ENCODE data around the gene NEURL2. TPM values are rescaled to one million over a fixed set of nuclear protein-coding genes. Genes with fewer than 3 reads are reported as not detected.

The NEURL2 gene
- total RNA-seq, 1 donor from 2014 or later: 6.4 TPM

- no peak overlapping the region for H3K4me3 Mint-ChIP-seq
Observed at GRCh38 chr20:45920462-45921336, 29.7 kb upstream of the NEURL2 start.

GRCh38 chr20:45919542-45920399 lies 28.8 kb upstream of the NEURL2 start:
- Mint-ChIP-seq H3K36me3 (no peaks in the 10 kb centered on the region), H3K4me1 (ENCODE audit: unreplicated experiment) (peaks cover 16% of the 10 kb centered on the region), H3K9me3 (no peaks in the 10 kb centered on the region), H3K27me3 (peaks cover 13% of the 10 kb centered on the region), H3K27ac (no peak overlapping the region), H3K4me3 (no peak overlapping the region)
- TF ChIP-seq, protein P1, sequence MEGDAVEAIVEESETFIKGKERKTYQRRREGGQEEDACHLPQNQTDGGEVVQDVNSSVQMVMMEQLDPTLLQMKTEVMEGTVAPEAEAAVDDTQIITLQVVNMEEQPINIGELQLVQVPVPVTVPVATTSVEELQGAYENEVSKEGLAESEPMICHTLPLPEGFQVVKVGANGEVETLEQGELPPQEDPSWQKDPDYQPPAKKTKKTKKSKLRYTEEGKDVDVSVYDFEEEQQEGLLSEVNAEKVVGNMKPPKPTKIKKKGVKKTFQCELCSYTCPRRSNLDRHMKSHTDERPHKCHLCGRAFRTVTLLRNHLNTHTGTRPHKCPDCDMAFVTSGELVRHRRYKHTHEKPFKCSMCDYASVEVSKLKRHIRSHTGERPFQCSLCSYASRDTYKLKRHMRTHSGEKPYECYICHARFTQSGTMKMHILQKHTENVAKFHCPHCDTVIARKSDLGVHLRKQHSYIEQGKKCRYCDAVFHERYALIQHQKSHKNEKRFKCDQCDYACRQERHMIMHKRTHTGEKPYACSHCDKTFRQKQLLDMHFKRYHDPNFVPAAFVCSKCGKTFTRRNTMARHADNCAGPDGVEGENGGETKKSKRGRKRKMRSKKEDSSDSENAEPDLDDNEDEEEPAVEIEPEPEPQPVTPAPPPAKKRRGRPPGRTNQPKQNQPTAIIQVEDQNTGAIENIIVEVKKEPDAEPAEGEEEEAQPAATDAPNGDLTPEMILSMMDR (conservative IDR thresholded peaks at IDR 0.05): no peak
- DNase-seq (ENCODE audit: extremely low spot score, unreplicated experiment): no peak

More at GRCh38 chr20:45920462-45921336, 29.7 kb upstream of the NEURL2 start:
- Mint-ChIP-seq H3K27ac (no peak overlapping the region), H3K4me1 (ENCODE audit: unreplicated experiment) (peaks cover 22% of the 10 kb centered on the region), H3K9me3 (no peaks in the 10 kb centered on the region), H3K27me3 (peaks cover 13% of the 10 kb centered on the region), H3K36me3 (no peaks in the 10 kb centered on the region)
- no peak for DNase-seq (ENCODE audit: extremely low spot score, unreplicated experiment)
- TF ChIP-seq, protein P1 (conservative IDR thresholded peaks at IDR 0.05): no peak

GRCh38 chr20:45918779-45919537 lies 27.9 kb upstream of the NEURL2 start:
- Mint-ChIP-seq H3K4me1 (ENCODE audit: unreplicated experiment) (peaks cover 18% of the 10 kb centered on the region), H3K9me3 (no peaks in the 10 kb centered on the region), H3K36me3 (no peaks in the 10 kb centered on the region), H3K27me3 (peaks cover 13% of the 10 kb centered on the region), H3K4me3 (no peak overlapping the region), H3K27ac (no peak overlapping the region)
- DNase-seq (ENCODE audit: extremely low spot score, unreplicated experiment): no peak
- TF ChIP-seq, protein P1 (conservative IDR thresholded peaks at IDR 0.05): no peak

DNA sequence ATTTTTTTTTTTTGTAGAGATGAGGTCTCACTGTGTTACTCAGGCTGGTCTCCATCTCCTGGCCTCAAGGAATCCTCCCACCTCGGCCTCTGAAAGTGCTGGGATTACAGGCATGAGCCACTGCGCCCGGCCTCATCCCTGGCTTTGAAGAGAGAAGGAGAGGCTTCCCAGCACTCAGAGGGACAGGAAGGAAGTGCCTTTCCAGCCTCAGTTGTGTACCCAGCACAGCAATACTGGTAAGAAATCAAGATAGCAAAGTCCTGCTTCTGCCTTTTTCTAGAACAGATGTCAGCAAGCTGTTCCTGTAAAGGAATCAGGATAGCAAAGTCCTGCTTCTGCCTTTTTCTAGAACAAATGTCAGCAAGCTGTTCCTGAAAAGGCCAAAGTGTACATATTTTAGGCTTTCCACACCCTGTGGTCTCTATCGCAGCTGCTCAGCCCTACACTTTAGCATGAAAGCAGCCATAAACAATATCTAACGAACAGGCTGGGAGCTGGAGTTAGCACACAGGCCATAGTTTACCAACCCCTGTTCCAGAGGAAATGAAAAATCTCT lies 27.3 kb upstream of the NEURL2 start:
- H3K9me3 Mint-ChIP-seq: no peaks in the 10 kb centered on the region
- peaks cover 13% of the 10 kb centered on the region for H3K27me3 Mint-ChIP-seq
- TF ChIP-seq, protein P1 (conservative IDR thresholded peaks at IDR 0.05): no peak
- no peak for DNase-seq (ENCODE audit: extremely low spot score, unreplicated experiment)
- no peak overlapping the region for H3K4me3 Mint-ChIP-seq
- peaks cover 18% of the 10 kb centered on the region for H3K4me1 Mint-ChIP-seq (ENCODE audit: unreplicated experiment)
- H3K27ac Mint-ChIP-seq: no peak overlapping the region
- H3K36me3 Mint-ChIP-seq: no peaks in the 10 kb centered on the region

DNA sequence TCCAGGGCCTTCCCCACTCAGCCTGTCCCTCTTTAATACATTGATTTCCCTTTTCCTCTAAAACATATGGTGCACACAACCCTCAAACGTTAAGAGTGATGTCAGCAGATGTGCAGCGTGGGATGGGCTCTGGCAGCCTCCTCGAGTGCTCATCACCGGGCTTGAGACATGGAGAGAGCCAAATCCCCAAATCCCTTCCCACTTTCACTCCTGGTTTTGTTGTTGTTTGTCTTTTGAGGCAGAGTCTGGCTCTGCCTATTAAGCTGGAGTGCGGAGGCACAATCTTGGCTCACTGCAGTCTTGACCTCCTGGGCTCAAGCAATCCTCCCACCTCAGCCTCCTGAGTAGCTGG lies 26.8 kb upstream of the NEURL2 start:
- Mint-ChIP-seq H3K36me3 (no peaks in the 10 kb centered on the region), H3K27me3 (peaks cover 13% of the 10 kb centered on the region), H3K27ac (no peak overlapping the region), H3K4me3 (no peak overlapping the region), H3K9me3 (no peaks in the 10 kb centered on the region), H3K4me1 (ENCODE audit: unreplicated experiment) (peaks cover 18% of the 10 kb centered on the region)
- no peak for DNase-seq (ENCODE audit: extremely low spot score, unreplicated experiment)
- TF ChIP-seq, protein P1 (conservative IDR thresholded peaks at IDR 0.05): no peak
